Measurements from ENCODE around the gene AIRE. TPM values are rescaled to one million over a fixed set of nuclear protein-coding genes. Genes with fewer than 3 reads are reported as not detected.

Gene AIRE
- total RNA-seq, 1 donor from 2014 or later = not detected

DNA sequence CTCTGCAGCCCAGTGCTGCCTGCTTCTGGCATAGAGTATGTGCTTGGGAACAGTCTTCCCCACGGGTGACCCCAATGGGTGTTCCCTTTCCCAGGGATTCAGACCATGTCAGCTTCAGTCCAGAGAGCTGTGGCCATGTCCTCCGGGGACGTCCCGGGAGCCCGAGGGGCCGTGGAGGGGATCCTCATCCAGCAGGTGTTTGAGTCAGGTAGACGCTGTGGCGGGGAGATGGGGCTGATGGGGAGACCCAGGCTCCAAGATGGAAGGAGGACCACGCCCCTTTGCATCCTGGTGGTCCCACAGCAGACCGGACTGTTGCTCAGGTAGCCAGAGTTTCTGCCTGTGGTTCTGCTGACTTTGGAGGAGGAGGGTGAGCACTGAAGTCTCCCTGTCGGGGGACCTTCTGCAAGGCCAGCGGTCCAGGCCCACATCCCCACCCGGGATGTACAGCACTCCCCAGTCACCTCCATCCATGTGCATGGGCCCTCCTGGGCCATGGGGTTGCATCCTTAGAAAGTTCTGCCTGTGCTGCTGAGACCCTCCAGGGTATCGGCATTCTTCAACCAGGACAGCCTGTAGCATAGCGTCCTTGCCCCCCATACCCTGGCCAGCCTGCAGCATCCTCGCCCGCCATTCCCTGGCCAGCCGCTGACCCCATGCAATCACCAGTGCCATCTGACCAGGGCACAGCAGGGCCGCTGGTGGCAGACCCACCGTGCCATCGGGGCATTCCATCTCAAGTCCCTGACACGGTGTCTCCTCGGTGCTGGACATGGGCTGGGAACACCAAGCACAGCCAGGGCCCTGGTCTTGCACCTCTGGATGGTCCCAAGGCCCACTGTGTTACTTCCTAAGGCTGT lies 2.8 kb downstream of the AIRE start:
- Mint-ChIP-seq H3K9me3 (ENCODE audit: unreplicated experiment) (no peaks in the 10 kb centered on the region), H3K27me3 (ENCODE audit: unreplicated experiment) (peaks cover 3% of the 10 kb centered on the region), H3K27ac (ENCODE audit: unreplicated experiment) (no peak overlapping the region), H3K4me3 (ENCODE audit: unreplicated experiment) (no peak overlapping the region), H3K36me3 (ENCODE audit: unreplicated experiment) (no peaks in the 10 kb centered on the region), H3K4me1 (ENCODE audit: unreplicated experiment) (peaks cover 4% of the 10 kb centered on the region)
- DNase-seq (ENCODE audit: extremely low spot score, unreplicated experiment) = no peak
- TF ChIP-seq, protein P1, sequence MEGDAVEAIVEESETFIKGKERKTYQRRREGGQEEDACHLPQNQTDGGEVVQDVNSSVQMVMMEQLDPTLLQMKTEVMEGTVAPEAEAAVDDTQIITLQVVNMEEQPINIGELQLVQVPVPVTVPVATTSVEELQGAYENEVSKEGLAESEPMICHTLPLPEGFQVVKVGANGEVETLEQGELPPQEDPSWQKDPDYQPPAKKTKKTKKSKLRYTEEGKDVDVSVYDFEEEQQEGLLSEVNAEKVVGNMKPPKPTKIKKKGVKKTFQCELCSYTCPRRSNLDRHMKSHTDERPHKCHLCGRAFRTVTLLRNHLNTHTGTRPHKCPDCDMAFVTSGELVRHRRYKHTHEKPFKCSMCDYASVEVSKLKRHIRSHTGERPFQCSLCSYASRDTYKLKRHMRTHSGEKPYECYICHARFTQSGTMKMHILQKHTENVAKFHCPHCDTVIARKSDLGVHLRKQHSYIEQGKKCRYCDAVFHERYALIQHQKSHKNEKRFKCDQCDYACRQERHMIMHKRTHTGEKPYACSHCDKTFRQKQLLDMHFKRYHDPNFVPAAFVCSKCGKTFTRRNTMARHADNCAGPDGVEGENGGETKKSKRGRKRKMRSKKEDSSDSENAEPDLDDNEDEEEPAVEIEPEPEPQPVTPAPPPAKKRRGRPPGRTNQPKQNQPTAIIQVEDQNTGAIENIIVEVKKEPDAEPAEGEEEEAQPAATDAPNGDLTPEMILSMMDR (IDR thresholded peaks at IDR 0.05) = no peak

DNA sequence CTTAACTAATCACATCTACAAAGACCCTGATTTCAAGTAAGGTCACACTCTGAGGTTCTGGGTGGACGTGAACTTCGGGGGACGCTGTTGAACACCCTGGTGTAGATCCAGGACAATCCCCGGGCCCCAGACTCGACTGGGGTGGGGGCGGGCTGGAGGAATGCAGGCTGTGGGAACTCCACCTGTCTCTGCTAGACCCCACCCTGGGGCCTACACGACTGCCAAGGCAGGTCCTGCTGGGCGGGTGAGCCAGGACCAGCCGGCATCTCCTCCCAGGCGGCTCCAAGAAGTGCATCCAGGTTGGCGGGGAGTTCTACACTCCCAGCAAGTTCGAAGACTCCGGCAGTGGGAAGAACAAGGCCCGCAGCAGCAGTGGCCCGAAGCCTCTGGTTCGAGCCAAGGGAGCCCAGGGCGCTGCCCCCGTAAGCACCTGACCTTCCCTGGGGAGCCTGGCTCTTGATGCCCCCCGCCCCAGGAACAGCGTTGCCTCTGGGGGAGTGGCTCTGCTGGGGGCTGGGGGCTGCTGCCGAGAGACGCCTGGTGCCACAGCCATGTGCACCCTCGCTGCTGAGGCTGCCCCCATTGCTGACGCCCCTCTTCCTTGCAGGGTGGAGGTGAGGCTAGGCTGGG lies 3.8 kb downstream of the AIRE start:
- Mint-ChIP-seq H3K4me3 (ENCODE audit: unreplicated experiment) (no peak overlapping the region), H3K4me1 (ENCODE audit: unreplicated experiment) (peaks cover 4% of the 10 kb centered on the region), H3K27me3 (ENCODE audit: unreplicated experiment) (peaks cover 3% of the 10 kb centered on the region)

DNA sequence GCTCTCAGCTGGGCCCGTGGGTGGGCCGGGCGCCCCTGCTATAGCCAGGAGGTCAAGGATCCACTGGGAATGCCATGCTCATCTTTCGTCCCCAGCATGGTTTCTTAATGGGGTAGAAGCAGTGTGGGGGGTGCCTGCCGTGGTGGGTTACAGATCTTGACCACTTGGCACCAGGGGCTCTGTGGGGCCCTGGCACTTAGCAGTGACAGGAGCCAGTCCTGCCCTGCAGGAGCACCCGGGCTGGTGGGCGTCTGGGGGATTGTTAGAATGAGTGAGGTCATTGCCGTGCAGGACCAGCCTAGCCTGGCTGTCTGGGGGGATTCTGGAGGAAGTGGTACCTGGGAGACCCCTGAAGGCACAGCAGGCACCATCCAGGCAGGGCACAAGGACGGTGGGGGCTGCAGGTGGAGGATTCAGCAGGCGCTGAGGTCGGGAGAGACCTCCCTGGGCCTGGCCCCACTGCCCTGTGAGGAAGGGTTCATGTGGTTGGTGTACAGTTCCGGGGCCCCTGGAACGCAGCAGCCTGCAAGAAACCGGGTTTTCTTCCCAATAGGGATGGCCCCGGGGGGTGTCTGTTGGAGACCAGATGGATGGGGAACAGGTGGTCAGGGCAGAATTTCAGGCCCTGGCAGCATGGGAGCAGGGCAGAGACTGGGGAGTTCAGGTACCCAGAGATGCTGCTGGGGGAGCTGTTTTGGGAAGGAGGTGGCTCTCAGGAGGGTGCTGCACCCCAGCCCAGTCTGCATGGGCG lies 4.8 kb downstream of the AIRE start:
- H3K36me3 Mint-ChIP-seq (ENCODE audit: unreplicated experiment) = no peaks in the 10 kb centered on the region
- peaks cover 3% of the 10 kb centered on the region for H3K27me3 Mint-ChIP-seq (ENCODE audit: unreplicated experiment)
- TF ChIP-seq, protein P1 (IDR thresholded peaks at IDR 0.05) = no peak
- H3K4me1 Mint-ChIP-seq (ENCODE audit: unreplicated experiment) = peaks cover 14% of the 10 kb centered on the region
- H3K9me3 Mint-ChIP-seq (ENCODE audit: unreplicated experiment) = no peaks in the 10 kb centered on the region
- H3K4me3 Mint-ChIP-seq (ENCODE audit: unreplicated experiment) = no peak overlapping the region
- H3K27ac Mint-ChIP-seq (ENCODE audit: unreplicated experiment) = no peak overlapping the region
- no peak for DNase-seq (ENCODE audit: extremely low spot score, unreplicated experiment)

More for the DNA sequence above, 3.8 kb downstream of the AIRE start:
- TF ChIP-seq, protein P1 (IDR thresholded peaks at IDR 0.05) = no peak
- Mint-ChIP-seq H3K27ac (ENCODE audit: unreplicated experiment) (no peak overlapping the region), H3K36me3 (ENCODE audit: unreplicated experiment) (no peaks in the 10 kb centered on the region), H3K9me3 (ENCODE audit: unreplicated experiment) (no peaks in the 10 kb centered on the region)
- no peak for DNase-seq (ENCODE audit: extremely low spot score, unreplicated experiment)

DNA sequence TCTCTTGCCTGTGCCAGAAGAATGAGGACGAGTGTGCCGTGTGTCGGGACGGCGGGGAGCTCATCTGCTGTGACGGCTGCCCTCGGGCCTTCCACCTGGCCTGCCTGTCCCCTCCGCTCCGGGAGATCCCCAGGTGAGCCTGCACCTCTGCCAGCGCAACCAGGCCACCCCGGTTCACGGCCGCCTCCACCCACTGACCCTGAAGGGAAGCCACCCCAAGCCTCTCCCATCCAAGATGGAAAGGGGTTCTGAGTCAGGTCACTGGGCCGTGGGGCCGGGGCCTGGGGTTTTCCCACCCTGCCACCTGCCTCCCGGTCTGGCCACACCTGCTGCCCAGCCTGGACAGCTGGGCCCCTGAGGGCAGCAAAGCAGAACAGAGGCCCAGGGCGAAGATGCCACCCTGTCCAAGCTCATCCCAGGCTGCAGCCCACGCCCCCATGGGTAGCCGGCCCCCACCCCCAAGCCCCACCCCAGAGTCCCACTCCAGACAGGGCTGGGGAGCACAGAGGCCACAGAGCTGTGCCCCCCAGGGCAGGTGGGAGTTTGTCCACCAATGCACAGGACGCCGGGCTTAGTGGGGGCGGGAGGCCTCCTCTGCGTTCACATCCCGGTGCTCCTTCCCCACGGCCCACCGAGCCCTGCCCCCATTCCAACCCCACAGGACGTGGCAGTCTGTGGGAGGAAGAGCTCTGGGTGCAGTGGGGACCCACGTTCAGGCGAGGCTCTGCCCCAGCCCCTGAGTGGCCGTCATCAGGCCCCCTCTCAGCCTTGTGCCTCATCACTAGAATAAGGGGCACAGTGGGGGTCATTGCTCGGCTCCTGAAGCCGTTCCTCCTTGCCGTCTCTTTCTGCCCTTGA lies 5.6 kb downstream of the AIRE start:
- peaks cover 3% of the 10 kb centered on the region for H3K27me3 Mint-ChIP-seq (ENCODE audit: unreplicated experiment)
- no peaks in the 10 kb centered on the region for H3K36me3 Mint-ChIP-seq (ENCODE audit: unreplicated experiment)
- no peak overlapping the region for H3K27ac Mint-ChIP-seq (ENCODE audit: unreplicated experiment)
- H3K4me1 Mint-ChIP-seq (ENCODE audit: unreplicated experiment) = peaks cover 14% of the 10 kb centered on the region
- DNase-seq (ENCODE audit: extremely low spot score, unreplicated experiment) = no peak
- no peak overlapping the region for H3K4me3 Mint-ChIP-seq (ENCODE audit: unreplicated experiment)
- TF ChIP-seq, protein P1 (IDR thresholded peaks at IDR 0.05) = no peak
- H3K9me3 Mint-ChIP-seq (ENCODE audit: unreplicated experiment) = no peaks in the 10 kb centered on the region
